ENCODE data around the gene ASB1.

ASB1 gene

DNA sequence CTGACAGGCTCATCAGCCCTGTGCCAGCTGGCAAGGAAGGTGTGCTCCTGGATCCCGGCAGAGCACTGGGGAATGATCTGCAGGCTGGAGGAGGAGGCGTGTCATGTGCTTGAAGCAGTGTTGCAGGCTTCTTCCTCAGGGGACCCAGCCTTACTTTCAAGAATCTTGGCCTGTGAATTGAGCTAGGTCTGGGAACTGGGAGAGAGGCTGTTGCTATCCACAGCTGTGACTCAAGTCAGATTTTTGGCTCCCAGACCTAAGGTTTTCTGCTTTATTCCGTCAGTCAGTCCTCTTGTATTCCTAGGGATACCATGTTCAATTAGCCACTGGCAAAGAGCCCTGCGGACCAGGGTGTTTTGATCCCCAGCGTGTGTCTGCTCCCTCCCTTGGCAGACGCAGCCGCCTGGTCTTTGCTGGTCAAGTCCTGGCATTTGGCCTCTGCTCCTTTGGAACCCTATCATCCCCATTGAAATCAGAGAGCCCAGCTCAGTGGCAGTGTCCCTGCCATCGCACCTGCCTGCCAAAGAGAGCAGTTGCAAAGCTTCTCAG is 32.4 kb downstream of the ASB1 start:
- POLR2A ChIA-PET: no interaction called here
- H3K4me3 ChIP-seq (ENCODE audit: low read depth, low read length): no peak overlapping the region
- H3K36me3 ChIP-seq (ENCODE audit: control insufficient read depth in 2 of 2, insufficient read depth in 1 of 2, low read length in 2 of 2): no peaks in the 10 kb centered on the region
- H3K27ac ChIP-seq (ENCODE audit: extremely low read depth, low read depth, low read length): no peak overlapping the region
- H3K4me1 ChIP-seq (ENCODE audit: control insufficient read depth, insufficient read depth, low read length): no peaks in the 10 kb centered on the region
- no peaks in the 10 kb centered on the region for H3K9me3 ChIP-seq (ENCODE audit: control insufficient read depth, insufficient read depth, low read depth, low read length)
- TF ChIP-seq RBAK (tag by site-specific recombination; IDR thresholded peaks at IDR 0.05): no peak
- no peak for TF ChIP-seq ZNF138 (tag by site-specific recombination; IDR thresholded peaks at IDR 0.05; ENCODE audit: borderline replicate concordance)
- TF ChIP-seq GFI1B (tag by site-specific recombination; IDR thresholded peaks at IDR 0.05): no peak
- CTCF ChIA-PET: interaction anchor here (1.7 kb wide), 1 partner anchor 88 kb away, joined by 5 read pairs; no protein-coding TSS in a partner anchor

DNA sequence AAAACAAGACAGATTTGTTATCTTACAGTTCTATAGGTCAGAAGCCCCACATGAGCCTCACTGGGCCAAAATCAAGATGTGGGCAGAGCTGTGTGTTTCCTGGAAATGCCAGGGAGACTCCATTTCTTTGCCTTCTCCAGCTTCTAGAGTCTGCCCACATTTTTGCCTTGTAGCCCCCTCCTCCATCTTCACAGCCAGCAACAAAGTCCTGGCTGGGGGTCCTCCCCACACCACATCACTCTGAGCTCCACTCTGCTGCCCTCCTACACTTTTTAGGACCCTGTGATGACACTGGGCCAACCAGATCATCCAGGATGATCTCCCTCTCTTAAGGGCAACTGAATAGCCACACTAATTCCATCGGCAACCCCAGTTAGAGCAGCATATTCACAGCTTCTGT is 34.3 kb downstream of the ASB1 start:
- no peak overlapping the region for H3K27ac ChIP-seq (ENCODE audit: extremely low read depth, low read depth, low read length)
- POLR2A ChIA-PET: no interaction called here
- H3K9me3 ChIP-seq (ENCODE audit: control insufficient read depth, insufficient read depth, low read depth, low read length): no peaks in the 10 kb centered on the region
- H3K4me3 ChIP-seq (ENCODE audit: low read depth, low read length): no peak overlapping the region
- no peaks in the 10 kb centered on the region for H3K36me3 ChIP-seq (ENCODE audit: control insufficient read depth in 2 of 2, insufficient read depth in 1 of 2, low read length in 2 of 2)
- H3K4me1 ChIP-seq (ENCODE audit: control insufficient read depth, insufficient read depth, low read length): no peaks in the 10 kb centered on the region
- CTCF ChIA-PET: interaction anchor here (0.5 to 1.7 kb wide), 11 partner anchors 13 to 645 kb away, joined by 3 to 12 read pairs (median 3); no protein-coding TSS in a partner anchor
- TF ChIP-seq ZSCAN16 (tag by site-specific recombination; IDR thresholded peaks at IDR 0.05): no peak
- TF ChIP-seq ZNF501 (tag by site-specific recombination; IDR thresholded peaks at IDR 0.05): no peak
- no peak for TF ChIP-seq ZNF677 (tag by site-specific recombination; IDR thresholded peaks at IDR 0.05)
- TF ChIP-seq ZNF423 (tag by site-specific recombination; IDR thresholded peaks at IDR 0.05): no peak
- TF ChIP-seq ZNF404 (tag by site-specific recombination; IDR thresholded peaks at IDR 0.05): no peak
- no peak for TF ChIP-seq GLIS1 (tag by site-specific recombination; IDR thresholded peaks at IDR 0.05)
- TF ChIP-seq ZNF155 (tag by site-specific recombination; IDR thresholded peaks at IDR 0.05): no peak
- TF ChIP-seq KLF7 (tag by site-specific recombination; IDR thresholded peaks at IDR 0.05; ENCODE audit: borderline replicate concordance): no peak
- no peak for TF ChIP-seq ZNF223 (tag by site-specific recombination; IDR thresholded peaks at IDR 0.05)
- TF ChIP-seq, protein P1, sequence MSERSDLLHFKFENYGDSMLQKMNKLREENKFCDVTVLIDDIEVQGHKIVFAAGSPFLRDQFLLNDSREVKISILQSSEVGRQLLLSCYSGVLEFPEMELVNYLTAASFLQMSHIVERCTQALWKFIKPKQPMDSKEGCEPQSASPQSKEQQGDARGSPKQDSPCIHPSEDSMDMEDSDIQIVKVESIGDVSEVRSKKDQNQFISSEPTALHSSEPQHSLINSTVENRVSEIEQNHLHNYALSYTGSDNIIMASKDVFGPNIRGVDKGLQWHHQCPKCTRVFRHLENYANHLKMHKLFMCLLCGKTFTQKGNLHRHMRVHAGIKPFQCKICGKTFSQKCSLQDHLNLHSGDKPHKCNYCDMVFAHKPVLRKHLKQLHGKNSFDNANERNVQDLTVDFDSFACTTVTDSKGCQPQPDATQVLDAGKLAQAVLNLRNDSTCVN (tag by site-specific recombination; optimal IDR thresholded peaks at IDR 0.05): no peak
- TF ChIP-seq BCL11A (tag by site-specific recombination; IDR thresholded peaks at IDR 0.05; ENCODE audit: low read depth): no peak
- TF ChIP-seq, protein P2, sequence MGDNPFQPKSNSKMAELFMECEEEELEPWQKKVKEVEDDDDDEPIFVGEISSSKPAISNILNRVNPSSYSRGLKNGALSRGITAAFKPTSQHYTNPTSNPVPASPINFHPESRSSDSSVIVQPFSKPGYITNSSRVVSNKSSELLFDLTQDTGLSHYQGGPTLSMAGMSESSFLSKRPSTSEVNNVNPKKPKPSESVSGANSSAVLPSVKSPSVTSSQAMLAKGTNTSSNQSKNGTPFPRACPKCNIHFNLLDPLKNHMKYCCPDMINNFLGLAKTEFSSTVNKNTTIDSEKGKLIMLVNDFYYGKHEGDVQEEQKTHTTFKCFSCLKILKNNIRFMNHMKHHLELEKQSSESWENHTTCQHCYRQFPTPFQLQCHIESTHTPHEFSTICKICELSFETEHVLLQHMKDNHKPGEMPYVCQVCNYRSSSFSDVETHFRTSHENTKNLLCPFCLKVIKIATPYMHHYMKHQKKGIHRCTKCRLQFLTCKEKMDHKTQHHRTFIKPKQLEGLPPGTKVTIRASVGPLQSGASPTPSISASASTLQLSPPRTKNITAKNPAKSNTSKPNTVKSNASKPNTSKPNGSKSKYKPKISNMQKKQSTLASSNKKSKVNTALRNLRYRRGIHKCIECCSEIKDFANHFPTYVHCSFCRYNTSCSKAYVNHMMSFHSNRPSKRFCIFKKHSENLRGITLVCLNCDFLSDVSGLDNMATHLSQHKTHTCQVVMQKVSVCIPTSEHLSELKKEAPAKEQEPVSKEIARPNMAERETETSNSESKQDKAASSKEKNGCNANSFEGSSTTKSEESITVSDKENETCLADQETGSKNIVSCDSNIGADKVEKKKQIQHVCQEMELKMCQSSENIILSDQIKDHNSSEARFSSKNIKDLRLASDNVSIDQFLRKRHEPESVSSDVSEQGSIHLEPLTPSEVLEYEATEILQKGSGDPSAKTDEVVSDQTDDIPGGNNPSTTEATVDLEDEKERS (tag by site-specific recombination; IDR thresholded peaks at IDR 0.05): no peak
- TF ChIP-seq ZNF394 (tag by site-specific recombination; IDR thresholded peaks at IDR 0.05; ENCODE audit: borderline replicate concordance): no peak
- TF ChIP-seq ZNF776 (tag by site-specific recombination; IDR thresholded peaks at IDR 0.05; ENCODE audit: borderline replicate concordance): no peak
- TF ChIP-seq ZNF174 (tag by site-specific recombination; IDR thresholded peaks at IDR 0.05): no peak
- no peak for TF ChIP-seq GLI4 (tag by site-specific recombination; IDR thresholded peaks at IDR 0.05)

DNA sequence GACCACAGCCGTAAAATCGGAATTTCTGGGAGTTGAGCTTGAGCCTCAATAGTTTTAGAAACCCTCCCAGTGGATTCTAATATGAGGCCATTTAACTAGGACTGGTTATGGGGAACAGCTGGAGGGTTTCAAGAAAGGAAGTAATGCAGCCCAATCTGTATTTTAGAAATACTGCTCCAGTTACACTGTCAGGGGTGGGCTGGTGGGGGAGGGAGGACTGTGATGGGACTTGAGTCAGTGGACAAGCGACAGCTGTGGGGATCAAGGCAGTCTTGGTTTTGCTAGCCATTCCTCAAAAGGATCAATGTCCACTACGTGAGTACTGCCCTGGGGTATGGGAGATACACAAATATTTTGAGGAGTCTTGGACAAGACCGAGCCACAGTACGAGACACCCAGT is 34.8 kb downstream of the ASB1 start:
- TF ChIP-seq ZNF174 (tag by site-specific recombination; IDR thresholded peaks at IDR 0.05): no peak
- Histone ChIP-seq H3K9me3 (ENCODE audit: control insufficient read depth, insufficient read depth, low read depth, low read length) (no peaks in the 10 kb centered on the region), H3K4me3 (ENCODE audit: low read depth, low read length) (no peak overlapping the region), H3K4me1 (ENCODE audit: control insufficient read depth, insufficient read depth, low read length) (no peaks in the 10 kb centered on the region), H3K36me3 (ENCODE audit: control insufficient read depth in 2 of 2, insufficient read depth in 1 of 2, low read length in 2 of 2) (no peaks in the 10 kb centered on the region), H3K27ac (ENCODE audit: extremely low read depth, low read depth, low read length) (no peak overlapping the region)
- POLR2A ChIA-PET: no interaction called here
- CTCF ChIA-PET: interaction anchor here (0.6 to 1.7 kb wide), 8 partner anchors 16 to 572 kb away, joined by 3 to 12 read pairs (median 4); no protein-coding TSS in a partner anchor

Data from HEK293 (cell line).